Lung (tissue), 12 donors: Measurements from ENCODE around the gene AMZ1. TPM values are rescaled to one million over a fixed set of nuclear protein-coding genes. Genes with fewer than 3 reads are reported as not detected.

Experiments
- ATAC-seq: fragments of 200-7000 bp; cut with Tn5 transposase; one replicate; pipeline ENCODE4 v1.9.1; 2020; ENCODE audit warnings: moderate number of reproducible peaks; ENCODE audit not compliant: insufficient read depth, low FRiP score
- DNase-seq, 3 donors: peaks; one replicate each; pipeline ENCODE4 v3.0.0-alpha.2; 2013 to 2017
- H3K27ac ChIP-seq, 2 donors: one replicate each; pipeline ENCODE4 v1.5.1; 2013; ENCODE audit warnings: mild to moderate bottlenecking in 2 of 2, moderate library complexity in 2 of 2, control low read depth in 1 of 2, inconsistent platforms in 1 of 2, low read depth in 1 of 2, low read length in 1 of 2
- H3K27me3 ChIP-seq, 3 donors: one replicate each; pipeline ENCODE4 v1.5.1; 2013; ENCODE audit warnings: low read length in 2 of 3; ENCODE audit not compliant: control insufficient read depth in 3 of 3, insufficient read depth in 3 of 3
- H3K36me3 ChIP-seq, 4 donors: one replicate each; pipeline ENCODE4 v1.5.1; 2013; ENCODE audit warnings: low read length in 4 of 4, mild to moderate bottlenecking in 1 of 4, moderate library complexity in 1 of 4; ENCODE audit not compliant: control insufficient read depth in 4 of 4, insufficient read depth in 4 of 4
- H3K4me1 ChIP-seq, 5 donors: one replicate each; pipeline ENCODE4 v1.5.1; 2013; ENCODE audit warnings: low read length in 5 of 5, mild to moderate bottlenecking in 2 of 5, moderate library complexity in 1 of 5; ENCODE audit not compliant: control insufficient read depth in 5 of 5, insufficient read depth in 5 of 5
- H3K4me3 ChIP-seq: one replicate; pipeline ENCODE4 v1.5.1; 2013; ENCODE audit warnings: mild to moderate bottlenecking, control low read depth, moderate library complexity
- H3K9ac ChIP-seq, 2 donors: one replicate each; pipeline ENCODE4 v1.5.1; 2013; ENCODE audit warnings: low read length in 2 of 2, control low read depth in 1 of 2; ENCODE audit not compliant: insufficient read depth in 1 of 2
- H3K9me3 ChIP-seq, 4 donors: one replicate each; pipeline ENCODE4 v1.5.1; 2013; ENCODE audit warnings: low read length in 3 of 4, mild to moderate bottlenecking in 1 of 4, moderate library complexity in 1 of 4; ENCODE audit not compliant: control insufficient read depth in 4 of 4, insufficient read depth in 3 of 4
- WGBS, 2 donors: extraction: QIAGEN DNeasy Blood & Tissue Kit; methylation state at CpG; one replicate each; pipeline ENCODE4 v1.1.7; 2013; 5-methylcytosine and 5-hydroxymethylcytosine counted together
- polyA plus RNA-seq, 2 donors: library from polyadenylated mRNA; stranded (reverse); fragments of 200-250 nt; gene quantifications; one replicate each; pipeline ENCODE4 v1.2.1, GENCODE V29; 2013
- total RNA-seq, 2 donors: library from RNA; depleted of rRNA in 1 of 2; stranded (reverse); fragments of >200 nt in 1 of 2; gene quantifications; one replicate each; pipeline ENCODE4 v1.2.1, GENCODE V29; 2014 to 2021
- TF ChIP-seq, protein P1 (sequence below): IDR thresholded peaks from 2 replicates; pipeline ENCODE4 v1.5.1; 2012; ENCODE audit warnings: mild to moderate bottlenecking; ENCODE audit errors: control extremely low read depth, extremely low read depth
- donor health status: control.
- donor health status: control.
- donor health status: Bipolar disorder and iron deficiency.
- donor health status: healthy.
- donor health status: DM: yes; HTN: yes; CAD: no.

Gene AMZ1
- total and polyA plus RNA-seq, 4 donors: 0.13 to 8.3 (median 0.52) TPM

DNA sequence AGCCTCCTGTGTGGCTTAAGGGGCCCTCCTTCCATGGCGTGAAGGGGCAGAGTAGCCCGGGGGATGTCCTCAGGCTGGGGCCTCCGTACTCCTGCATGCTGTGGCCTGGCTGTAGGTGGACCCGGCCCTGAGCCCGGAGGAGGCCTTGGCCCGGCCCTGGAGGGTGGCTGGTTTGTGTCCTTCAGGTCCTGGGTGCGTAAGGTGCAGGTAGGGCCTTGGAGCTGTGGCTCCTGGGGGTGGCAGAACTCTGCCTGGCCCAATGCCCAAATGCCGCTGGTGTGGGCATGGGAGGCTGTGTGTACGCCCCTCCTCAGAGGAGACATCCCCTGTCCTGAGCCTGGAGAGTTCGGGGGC lies 26.9 kb upstream of the AMZ1 start:
- H3K9ac ChIP-seq: no peak overlapping the region
- TF ChIP-seq, protein P1, sequence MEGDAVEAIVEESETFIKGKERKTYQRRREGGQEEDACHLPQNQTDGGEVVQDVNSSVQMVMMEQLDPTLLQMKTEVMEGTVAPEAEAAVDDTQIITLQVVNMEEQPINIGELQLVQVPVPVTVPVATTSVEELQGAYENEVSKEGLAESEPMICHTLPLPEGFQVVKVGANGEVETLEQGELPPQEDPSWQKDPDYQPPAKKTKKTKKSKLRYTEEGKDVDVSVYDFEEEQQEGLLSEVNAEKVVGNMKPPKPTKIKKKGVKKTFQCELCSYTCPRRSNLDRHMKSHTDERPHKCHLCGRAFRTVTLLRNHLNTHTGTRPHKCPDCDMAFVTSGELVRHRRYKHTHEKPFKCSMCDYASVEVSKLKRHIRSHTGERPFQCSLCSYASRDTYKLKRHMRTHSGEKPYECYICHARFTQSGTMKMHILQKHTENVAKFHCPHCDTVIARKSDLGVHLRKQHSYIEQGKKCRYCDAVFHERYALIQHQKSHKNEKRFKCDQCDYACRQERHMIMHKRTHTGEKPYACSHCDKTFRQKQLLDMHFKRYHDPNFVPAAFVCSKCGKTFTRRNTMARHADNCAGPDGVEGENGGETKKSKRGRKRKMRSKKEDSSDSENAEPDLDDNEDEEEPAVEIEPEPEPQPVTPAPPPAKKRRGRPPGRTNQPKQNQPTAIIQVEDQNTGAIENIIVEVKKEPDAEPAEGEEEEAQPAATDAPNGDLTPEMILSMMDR: no peak
- H3K27me3 ChIP-seq: no peaks in the 10 kb centered on the region
- H3K9me3 ChIP-seq: no peaks in the 10 kb centered on the region
- 94 to 95% methylated on average over 9 to 10 of the region's 10 CpGs for WGBS, 2 donors
- H3K4me1 ChIP-seq: peaks cover 0 to 14% (median 6%) of the 10 kb centered on the region in 5 donors
- no peak overlapping the region for H3K27ac ChIP-seq
- H3K36me3 ChIP-seq: peaks cover 0 to 48% (median 15%) of the 10 kb centered on the region in 4 donors
- ATAC-seq (no peak), DNase-seq (no peak)
- H3K4me3 ChIP-seq: no peak overlapping the region

DNA sequence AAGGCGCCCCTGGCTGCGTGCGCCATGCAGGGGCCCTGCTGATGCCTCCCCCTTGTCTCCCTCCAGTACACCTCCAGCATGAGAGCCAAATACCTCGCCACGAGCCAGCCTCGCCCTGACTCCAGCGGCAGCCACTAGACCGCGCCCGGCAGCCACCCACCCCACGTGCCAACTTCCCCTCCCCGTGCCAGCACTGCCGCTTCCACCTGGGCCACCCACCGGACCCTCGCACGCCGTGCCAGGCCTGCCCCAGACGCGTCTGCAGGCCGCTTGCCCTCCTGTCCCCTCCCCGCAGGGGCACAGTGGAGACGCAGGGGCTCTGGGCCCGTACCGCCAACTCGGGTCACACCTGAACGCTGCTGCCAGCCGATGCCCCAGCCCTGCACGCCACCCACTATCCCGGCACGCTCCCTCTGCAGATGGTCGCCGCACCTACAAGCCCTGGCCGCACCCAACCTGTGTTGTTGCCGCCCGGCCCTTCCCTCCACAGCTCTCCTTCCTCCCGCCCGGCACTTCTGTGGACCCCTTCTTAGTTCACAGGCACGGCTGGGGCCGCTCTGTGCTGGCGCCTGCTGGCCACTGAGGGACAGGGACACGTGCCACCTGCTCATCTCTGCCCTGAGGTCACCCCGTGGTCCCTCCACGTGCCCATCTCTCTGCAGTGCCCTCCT lies 26.3 kb upstream of the AMZ1 start:
- DNase-seq (no peak), ATAC-seq (no peak)
- TF ChIP-seq, protein P1: no peak
- H3K27ac ChIP-seq: no peak overlapping the region
- no peaks in the 10 kb centered on the region for H3K27me3 ChIP-seq
- H3K9me3 ChIP-seq: peaks cover 0 to 1% (median 0%) of the 10 kb centered on the region in 4 donors
- H3K4me1 ChIP-seq: peaks cover 0 to 14% (median 6%) of the 10 kb centered on the region in 5 donors
- H3K4me3 ChIP-seq: no peak overlapping the region
- peaks cover 0 to 42% (median 11%) of the 10 kb centered on the region in 4 donors for H3K36me3 ChIP-seq
- H3K9ac ChIP-seq: no peak overlapping the region
- WGBS, 2 donors: 90 to 92% methylated on average over 43 of the region's 43 CpGs

DNA sequence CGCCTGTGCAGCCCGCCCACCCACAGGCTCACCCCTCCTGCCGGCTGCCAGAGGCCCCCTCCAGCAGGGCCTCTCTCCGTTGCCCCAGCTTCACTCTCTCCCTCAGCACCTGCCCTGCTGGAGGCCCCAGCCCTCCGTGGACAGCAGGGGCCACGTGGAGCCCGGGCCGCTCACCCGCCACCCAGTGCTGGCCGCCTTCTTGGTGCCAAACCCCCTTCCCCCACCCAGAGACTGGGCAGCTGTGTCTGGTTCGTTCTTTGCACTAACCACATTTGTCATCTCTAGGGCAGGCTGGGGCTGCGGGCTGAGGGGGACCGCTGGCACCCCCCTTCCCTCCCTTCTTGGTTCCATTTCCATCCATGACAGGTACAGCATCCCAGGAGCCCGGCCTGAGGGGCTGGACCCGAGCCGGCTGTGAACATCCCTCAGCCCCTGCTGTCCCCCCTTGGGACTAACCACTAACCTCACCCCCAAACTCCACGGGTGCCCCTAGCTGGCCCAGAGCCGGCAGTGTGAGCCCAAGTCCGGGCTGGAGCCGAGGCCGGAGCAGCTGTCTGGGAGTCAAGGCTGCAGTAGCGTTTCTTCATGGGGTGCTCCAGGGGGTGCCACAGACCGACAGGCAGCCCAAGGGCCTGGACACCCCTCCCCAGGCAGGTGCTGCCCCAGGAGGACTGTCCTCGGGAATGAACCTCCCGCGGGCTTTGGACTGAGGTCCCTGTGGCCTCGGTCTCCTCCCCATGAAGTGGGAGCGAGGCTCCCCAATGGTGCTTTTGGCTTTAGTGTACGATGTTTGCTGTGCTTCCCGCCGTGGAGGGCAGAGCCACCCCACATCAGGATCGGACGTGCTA lies 25.5 kb upstream of the AMZ1 start:
- Histone ChIP-seq H3K9me3 (peaks cover 0 to 7% (median 0%) of the 10 kb centered on the region in 4 donors), H3K4me1 (peaks cover 0 to 14% (median 6%) of the 10 kb centered on the region in 5 donors), H3K4me3 (no peak overlapping the region), H3K27me3 (no peaks in the 10 kb centered on the region), H3K36me3 (peaks cover 0 to 39% (median 5%) of the 10 kb centered on the region in 4 donors), H3K9ac (no peak overlapping the region), H3K27ac (no peak overlapping the region)
- ATAC-seq (no peak), DNase-seq (no peak)
- TF ChIP-seq, protein P1: no peak
- 74 to 81% methylated on average over 31 to 33 of the region's 33 CpGs for WGBS, 2 donors
